Activated gamma-delta T cell (primary cell): ENCODE results near the gene AGBL1.

Experiments
- DNase-seq: peaks from one replicate; lab custom pipeline; 2025; lab: John Stamatoyannopoulos, UW

Gene AGBL1

GRCh38 chr15:86645925-86646500, 566.3 kb downstream of the AGBL1 start:
- DNase-seq: no peak

- no peak for DNase-seq
These were observed 568.3 kb downstream of the AGBL1 start for GRCh38 chr15:86647810-86648440.

DNA sequence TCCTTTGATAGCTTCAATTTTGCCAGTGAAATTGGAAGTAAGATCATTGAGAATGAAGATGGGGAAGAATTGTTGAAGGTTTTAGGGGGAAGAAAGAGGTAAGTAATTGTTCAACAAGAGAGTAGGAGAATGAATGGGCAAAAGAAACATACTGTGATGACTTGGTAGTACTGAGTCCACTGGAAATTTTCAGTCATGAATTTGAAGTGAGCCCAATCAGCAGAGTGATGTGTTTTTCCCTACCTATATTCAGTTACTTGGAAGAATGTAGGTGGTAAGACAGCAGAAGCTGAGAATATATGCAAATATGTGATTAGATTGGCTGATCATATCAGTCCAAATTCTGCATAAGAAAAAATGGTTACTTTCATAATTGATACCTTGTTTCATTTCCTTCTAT, 569.6 kb downstream of the AGBL1 start:
- DNase-seq: no peak

DNA sequence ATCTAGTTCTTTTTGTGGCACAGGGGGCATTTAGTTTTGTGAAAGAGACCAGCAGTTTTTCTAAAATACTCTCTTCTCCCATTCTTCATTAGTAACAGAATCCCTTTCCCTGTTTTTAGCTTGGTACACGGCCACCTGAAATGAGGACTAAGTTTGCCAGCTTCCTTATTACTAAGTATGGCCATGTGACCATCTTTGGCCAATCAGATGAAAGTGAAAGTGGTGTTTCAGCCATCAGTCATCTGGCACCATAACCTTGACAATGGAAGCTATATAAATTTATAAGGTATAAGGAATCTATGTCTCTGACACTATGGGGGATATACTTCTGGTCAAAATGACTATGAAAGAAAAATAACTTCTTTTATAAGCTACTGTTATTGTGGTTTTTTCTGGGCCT, 570.4 kb downstream of the AGBL1 start:
- DNase-seq: no peak

GRCh38 chr15:86653344-86654197, 573.9 kb downstream of the AGBL1 start:
- DNase-seq: no peak

- no peak for DNase-seq
These were observed 574.8 kb downstream of the AGBL1 start for GRCh38 chr15:86654501-86654900.

DNA sequence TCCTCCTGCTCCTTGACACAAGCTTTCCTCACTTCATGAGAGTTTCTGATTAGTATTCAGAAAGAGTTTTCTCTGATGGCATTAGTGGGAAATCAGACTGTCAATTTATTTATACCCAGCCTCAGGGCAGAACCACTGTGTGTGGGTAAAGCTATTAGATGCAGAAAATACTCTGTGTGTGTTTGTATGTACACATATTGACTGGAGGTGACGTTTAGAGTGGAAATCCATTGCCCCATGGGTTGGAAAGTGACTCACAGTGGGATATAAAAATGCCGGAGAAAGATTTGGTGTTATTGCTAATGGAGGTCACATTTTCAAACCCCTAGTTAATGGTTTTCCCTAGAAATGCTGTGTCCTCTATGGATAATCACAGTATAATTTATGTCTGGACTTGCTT, 577.6 kb downstream of the AGBL1 start:
- no peak for DNase-seq

GRCh38 chr15:86659724-86660411, 580.2 kb downstream of the AGBL1 start:
- no peak for DNase-seq

GRCh38 chr15:86661580-86661979, 581.9 kb downstream of the AGBL1 start:
- DNase-seq: no peak

DNA sequence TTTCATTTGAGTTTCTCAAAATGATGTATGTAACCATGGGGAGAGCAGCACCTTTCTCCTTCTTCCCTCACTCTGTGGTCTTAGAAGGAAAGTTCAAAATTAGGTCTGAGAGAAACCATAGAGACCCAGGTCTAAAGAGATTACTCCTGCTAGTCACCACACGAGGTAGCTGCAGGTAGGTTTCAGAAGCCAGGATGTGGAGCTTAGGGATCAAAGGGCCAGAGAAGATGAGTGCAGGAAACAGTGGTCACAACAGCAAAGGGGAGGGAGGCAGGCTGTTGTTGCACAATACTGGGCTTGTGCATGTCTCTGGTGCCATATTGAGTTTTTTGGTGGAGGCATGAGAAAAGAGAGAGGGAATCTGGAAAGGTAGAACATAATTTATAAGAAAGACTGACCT, 583.6 kb downstream of the AGBL1 start:
- DNase-seq: no peak

- no peak for DNase-seq
These were observed 584.3 kb downstream of the AGBL1 start for GRCh38 chr15:86663979-86664378.

DNA sequence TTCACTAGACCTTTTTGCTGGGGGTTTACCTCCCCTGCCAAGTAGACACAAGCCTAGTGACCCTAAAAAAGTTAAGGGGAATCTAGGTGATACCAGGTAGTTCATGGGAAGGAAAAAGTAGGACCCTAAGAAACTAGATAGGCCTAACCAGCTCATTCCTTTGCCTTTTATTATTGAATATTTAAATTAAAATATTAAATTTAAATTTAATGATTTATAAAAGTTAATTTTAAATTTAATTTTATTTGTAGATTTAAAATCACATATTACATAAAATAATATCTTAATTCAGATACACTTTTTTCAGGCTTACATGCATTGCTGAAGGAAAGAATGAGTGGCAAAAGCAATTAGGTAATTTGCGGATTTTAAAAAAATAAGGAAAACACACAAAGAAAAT, 584.9 kb downstream of the AGBL1 start:
- DNase-seq: no peak

GRCh38 chr15:86676002-86676401, 596.3 kb downstream of the AGBL1 start:
- no peak for DNase-seq

DNA sequence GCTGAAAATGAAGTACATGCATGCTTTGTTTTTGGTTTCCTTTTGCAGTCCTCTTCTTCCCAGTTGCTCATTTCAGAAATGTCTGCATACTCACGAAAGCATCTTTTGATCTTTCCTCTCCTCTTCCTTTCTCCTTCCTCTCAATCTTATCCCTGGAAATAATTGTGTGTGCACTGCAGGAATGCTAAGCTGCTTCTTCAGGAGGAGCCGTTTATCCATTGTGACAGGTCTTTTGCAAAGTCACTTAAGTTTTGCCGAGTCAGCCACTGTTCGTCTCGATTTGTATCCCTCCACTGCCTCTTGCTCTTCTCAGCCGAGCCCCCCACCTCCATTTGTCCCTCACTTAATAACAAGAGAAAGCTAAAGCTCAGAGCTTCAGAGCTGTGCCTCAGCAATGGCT, 597.6 kb downstream of the AGBL1 start:
- DNase-seq: no peak

GRCh38 chr15:86685263-86685662, 605.6 kb downstream of the AGBL1 start:
- no peak for DNase-seq

GRCh38 chr15:86689006-86689405, 609.3 kb downstream of the AGBL1 start:
- no peak for DNase-seq

- DNase-seq: no peak
These were observed 610.9 kb downstream of the AGBL1 start for GRCh38 chr15:86690566-86690965.

- no peak for DNase-seq
These were observed 611.5 kb downstream of the AGBL1 start for GRCh38 chr15:86691091-86691663.

- DNase-seq: no peak
These were observed 621.4 kb downstream of the AGBL1 start for GRCh38 chr15:86700864-86701610.

DNA sequence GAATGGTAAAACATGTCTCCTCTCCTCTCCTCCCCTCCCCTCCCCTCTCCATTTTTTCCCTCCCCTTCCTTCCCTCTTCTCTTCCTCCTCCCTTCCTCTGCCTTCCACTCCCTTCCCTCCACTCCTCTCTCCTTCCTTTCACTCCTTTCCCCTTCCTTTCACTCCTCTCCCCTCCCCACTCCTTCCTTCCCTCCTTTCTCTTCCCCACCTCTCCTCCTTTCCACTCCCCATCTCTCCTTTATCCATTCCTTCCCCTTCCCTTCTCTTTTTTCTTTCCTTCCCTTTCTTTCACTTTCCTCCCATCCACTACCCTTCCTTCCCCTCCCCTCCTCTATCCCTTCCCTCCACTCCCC, 621.9 kb downstream of the AGBL1 start:
- no peak for DNase-seq

DNA sequence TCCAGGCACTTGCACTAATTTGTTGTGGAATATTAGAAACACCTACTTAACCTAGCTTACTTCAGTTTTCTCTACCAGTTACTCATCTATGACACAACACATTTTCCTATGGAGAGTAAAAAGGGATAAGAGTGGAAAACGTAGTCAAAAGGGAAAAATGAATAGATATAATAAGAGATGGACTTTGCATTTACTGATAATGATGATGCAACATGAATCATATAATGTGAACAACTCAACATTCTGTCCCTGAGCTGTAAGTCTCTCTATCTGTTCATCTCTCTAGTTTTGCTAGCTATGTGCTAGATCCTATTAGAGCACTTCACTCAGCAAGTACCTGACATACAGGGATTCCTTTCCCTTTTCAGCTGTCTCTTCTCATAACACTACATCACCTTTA, 627.1 kb downstream of the AGBL1 start:
- DNase-seq: no peak

- no peak for DNase-seq
These were observed 631.8 kb downstream of the AGBL1 start for GRCh38 chr15:86711476-86711875.
